Mucosa of rectum (tissue), 2 donors: ENCODE data around the gene DZIP1L.

Experiments
- H3K27ac ChIP-seq, 2 donors: one replicate each; pipeline ENCODE4 v1.7.0; 2013; ENCODE audit warnings: inconsistent platforms in 2 of 2, low read depth in 2 of 2, low read length in 2 of 2
- H3K27me3 ChIP-seq, 2 donors: one replicate each; pipeline ENCODE4 v1.7.0; 2013; ENCODE audit warnings: low read length in 2 of 2; ENCODE audit not compliant: control insufficient read depth in 2 of 2, insufficient read depth in 2 of 2
- H3K36me3 ChIP-seq, 2 donors: one replicate each; pipeline ENCODE4 v1.7.0; 2013; ENCODE audit warnings: low read length in 2 of 2; ENCODE audit not compliant: control insufficient read depth in 2 of 2, insufficient read depth in 2 of 2
- H3K4me1 ChIP-seq, 2 donors: one replicate each; pipeline ENCODE4 v1.7.0; 2013; ENCODE audit warnings: low read length in 2 of 2, mild to moderate bottlenecking in 1 of 2; ENCODE audit not compliant: control insufficient read depth in 2 of 2, insufficient read depth in 2 of 2
- H3K4me3 ChIP-seq, 2 donors: one replicate each; pipeline ENCODE4 v1.7.0; 2013; ENCODE audit warnings: low read length in 2 of 2
- H3K9ac ChIP-seq, 2 donors: one replicate each; pipeline ENCODE4 v1.7.0; 2013; ENCODE audit warnings: low read length in 2 of 2, low read depth in 1 of 2, mild to moderate bottlenecking in 1 of 2
- H3K9me3 ChIP-seq, 2 donors: one replicate each; pipeline ENCODE4 v1.7.0; 2013; ENCODE audit warnings: low read length in 2 of 2; ENCODE audit not compliant: control insufficient read depth in 2 of 2
- donor health status: healthy.
- donor health status: Normal muscosa, but diverticular disease.

The DZIP1L gene

DNA sequence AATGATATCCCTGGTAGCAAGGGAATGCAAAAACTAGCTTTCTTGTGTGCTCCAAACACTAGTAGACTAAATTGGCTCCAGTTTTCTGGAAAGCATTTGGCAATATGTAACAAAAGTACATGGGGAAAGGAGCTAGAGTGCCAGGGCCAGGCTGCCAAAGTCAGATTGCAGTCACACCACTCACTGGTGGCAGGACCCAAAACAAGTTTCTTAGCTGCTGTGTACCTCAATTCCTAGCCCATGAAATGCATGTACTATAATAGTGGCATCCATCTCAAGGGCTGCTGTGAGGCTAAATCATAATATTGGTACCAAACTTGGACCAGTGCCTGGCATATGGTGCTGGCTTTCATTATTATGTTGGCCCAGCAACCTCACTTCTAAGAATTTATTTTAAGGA, 56.1 kb downstream of the DZIP1L start:
- H3K27me3 ChIP-seq, result no peaks in the 10 kb centered on the region
- no peaks in the 10 kb centered on the region for H3K9me3 ChIP-seq
- H3K27ac ChIP-seq, result no peak overlapping the region
- no peaks in the 10 kb centered on the region for H3K36me3 ChIP-seq
- no peak overlapping the region for H3K4me3 ChIP-seq
- no peak overlapping the region for H3K9ac ChIP-seq
- no peaks in the 10 kb centered on the region for H3K4me1 ChIP-seq

DNA sequence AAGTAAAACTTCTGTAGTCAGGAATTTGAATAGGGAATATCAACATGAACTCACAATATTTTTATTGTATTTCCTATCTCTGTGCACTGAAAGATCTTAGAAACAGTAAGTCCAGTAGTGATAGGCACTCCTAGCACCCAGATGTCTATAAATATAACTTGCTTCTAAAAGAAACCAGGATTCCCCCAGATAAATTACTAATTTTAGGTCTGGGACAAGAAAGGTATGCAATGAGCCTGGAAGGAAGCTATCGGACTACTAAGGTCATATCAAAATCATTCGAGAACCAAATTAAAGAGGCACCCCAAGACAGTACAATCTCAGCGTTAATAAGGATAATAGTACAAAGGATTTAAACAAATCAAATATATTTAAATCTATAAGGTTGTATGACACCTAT, 58.0 kb downstream of the DZIP1L start:
- no peak overlapping the region for H3K9ac ChIP-seq
- H3K36me3 ChIP-seq, result no peaks in the 10 kb centered on the region
- H3K27me3 ChIP-seq, result no peaks in the 10 kb centered on the region
- H3K4me3 ChIP-seq, result no peak overlapping the region
- H3K4me1 ChIP-seq, result no peaks in the 10 kb centered on the region
- no peaks in the 10 kb centered on the region for H3K9me3 ChIP-seq
- H3K27ac ChIP-seq, result no peak overlapping the region

DNA sequence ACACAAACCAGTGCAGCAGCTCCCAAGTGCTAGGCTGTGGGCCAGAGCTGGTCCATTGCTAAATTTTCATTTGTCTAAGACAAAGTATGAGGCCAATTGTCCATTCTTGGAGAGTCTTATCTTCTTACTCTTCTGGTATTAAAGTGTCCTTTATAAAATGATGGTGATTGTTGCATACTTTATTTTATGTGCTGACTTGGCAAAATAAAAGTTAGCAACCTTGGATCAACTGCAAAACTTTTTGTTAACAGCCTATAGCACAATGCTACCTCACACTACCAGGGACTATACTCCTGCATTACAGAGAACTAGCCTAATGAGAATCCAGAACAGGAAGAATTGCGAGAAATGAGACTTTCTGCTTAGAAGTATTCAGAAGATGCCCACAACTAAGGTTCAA, 61.4 kb downstream of the DZIP1L start:
- Histone ChIP-seq H3K4me1 (no peaks in the 10 kb centered on the region), H3K9ac (no peak overlapping the region), H3K9me3 (no peaks in the 10 kb centered on the region), H3K27me3 (no peaks in the 10 kb centered on the region), H3K27ac (no peak overlapping the region), H3K4me3 (no peak overlapping the region), H3K36me3 (no peaks in the 10 kb centered on the region)

DNA sequence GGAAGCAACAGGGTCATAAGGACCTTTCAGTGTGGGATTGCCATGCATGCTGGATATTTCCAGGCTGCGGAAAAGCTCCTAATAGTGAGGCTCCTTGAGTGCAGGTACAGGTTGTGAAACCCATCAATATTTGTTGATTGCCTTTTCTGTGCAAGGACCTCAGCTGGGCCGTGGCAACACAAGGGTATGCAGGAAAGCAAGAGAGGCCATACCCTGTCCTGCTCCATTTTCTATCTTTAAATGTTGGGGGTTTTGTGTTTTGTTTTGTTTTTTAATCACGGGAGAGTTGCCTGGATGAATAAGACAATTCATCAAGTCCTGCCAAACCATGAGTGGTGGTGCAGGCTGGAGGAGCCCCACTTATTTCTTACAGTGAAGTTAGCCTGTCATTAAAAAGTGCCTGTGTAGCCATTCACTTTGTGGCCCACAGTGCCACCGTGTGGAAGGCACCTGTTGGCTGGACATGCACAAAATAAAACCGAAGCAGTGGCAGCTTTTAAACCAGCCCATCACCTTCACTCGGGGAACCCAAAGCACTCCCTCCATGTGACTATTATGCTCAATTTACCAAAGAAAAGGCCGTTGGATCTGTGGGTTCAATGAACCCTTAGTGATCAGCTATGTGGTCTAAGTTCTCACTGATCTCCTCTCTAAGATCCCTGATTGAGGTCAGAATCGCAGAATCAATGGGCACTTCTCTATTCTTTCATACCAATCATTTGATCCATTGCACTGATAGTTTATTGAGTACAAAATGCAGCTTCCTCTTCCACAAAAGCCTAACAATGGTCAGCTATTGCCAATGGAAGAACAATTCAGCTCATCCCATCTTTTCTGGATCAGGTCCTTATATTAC, 63.2 kb downstream of the DZIP1L start:
- H3K9ac ChIP-seq, result no peak overlapping the region

DNA sequence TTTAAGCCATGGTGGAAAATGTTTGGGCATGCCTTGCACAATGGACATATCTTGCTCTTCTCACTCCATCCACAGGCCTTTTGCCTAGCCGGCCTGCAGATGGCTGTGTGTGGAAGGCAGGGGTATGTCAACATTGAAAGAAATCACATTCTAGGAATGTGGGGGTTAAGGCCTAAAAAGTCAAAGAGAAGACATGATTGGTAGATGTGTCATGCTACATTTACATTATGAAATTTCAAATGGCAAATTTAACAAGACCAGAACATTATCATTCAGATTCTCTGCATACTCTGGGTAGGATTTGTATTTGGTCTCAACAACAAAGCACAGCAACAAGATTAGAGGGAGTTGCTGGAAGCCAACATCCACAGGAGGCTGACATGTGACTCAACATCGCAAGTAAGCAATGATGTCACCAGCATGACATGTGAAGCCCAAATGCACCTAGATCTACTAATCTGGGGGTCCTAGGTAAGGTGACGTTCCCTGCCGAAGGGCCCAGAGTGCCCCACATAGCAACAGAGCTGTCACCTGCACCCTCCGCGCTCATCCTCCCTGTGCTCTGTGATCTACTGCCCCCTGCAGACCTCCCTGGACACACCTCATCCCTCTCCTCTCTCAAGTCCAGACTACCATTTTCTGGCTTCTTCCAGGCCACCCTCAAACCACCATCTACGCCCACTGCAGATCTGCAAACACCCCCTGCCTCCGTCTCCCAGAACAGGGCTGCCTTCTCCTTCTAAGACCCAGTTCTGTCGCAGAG, 66.1 kb downstream of the DZIP1L start:
- H3K4me3 ChIP-seq, result no peak overlapping the region
- no peak overlapping the region for H3K27ac ChIP-seq
- no peaks in the 10 kb centered on the region for H3K9me3 ChIP-seq
- H3K4me1 ChIP-seq, result no peaks in the 10 kb centered on the region
- no peaks in the 10 kb centered on the region for H3K27me3 ChIP-seq
- H3K9ac ChIP-seq, result no peak overlapping the region
- H3K36me3 ChIP-seq, result no peaks in the 10 kb centered on the region

More for the DNA sequence above, 63.2 kb downstream of the DZIP1L start:
- no peaks in the 10 kb centered on the region for H3K27me3 ChIP-seq
- H3K4me1 ChIP-seq, result no peaks in the 10 kb centered on the region
- no peaks in the 10 kb centered on the region for H3K36me3 ChIP-seq
- no peak overlapping the region for H3K27ac ChIP-seq
- H3K4me3 ChIP-seq, result no peak overlapping the region
- H3K9me3 ChIP-seq, result no peaks in the 10 kb centered on the region

DNA sequence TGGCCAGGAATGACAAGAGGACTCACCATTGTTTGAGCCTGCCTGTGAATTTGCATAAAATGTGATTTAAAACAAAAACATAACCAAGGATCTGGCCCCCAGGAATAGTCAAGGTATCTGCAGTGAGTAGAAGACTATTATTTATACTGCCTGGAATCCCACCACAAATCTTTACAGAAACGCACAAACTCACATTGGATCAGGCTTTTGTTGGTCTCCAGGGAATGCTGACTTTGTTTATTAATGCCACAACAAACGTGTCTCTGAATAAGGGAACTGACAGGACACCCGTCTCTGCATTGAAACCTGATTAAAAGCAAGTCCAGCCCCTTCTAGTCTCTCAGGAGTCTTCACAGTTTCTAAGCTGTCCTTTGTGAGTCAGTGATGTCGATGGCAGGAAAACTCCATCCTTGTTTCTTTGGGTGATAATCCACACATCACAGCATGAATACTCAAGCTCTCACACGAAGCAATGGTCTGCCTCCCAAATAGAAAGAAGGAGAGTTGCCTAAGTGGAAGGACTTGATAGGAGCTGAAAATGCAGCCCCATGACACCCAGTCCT, 67.7 kb downstream of the DZIP1L start:
- H3K9me3 ChIP-seq, result no peaks in the 10 kb centered on the region
- no peak overlapping the region for H3K4me3 ChIP-seq
- no peak overlapping the region for H3K9ac ChIP-seq
- no peak overlapping the region for H3K27ac ChIP-seq
- no peaks in the 10 kb centered on the region for H3K36me3 ChIP-seq
- no peaks in the 10 kb centered on the region for H3K27me3 ChIP-seq
- H3K4me1 ChIP-seq, result no peaks in the 10 kb centered on the region

DNA sequence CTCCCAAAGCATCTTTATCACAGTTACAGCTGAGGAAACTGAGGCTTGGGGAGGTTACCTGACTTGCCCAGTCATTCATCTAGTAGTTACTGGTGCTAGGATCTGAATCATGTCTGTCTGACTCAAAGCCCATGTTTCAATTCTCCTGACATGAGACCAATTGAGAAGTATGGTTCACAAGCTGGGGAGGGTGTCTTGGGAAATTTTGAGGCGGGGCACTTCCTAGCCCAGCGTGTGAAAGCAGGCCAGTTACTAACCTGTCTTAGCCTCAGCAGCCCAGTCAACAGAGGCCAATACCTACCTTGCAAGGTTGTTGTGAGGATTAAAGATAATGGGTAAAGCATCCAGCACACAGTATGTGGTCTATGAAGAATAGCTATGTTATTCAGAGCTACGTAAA, 68.5 kb downstream of the DZIP1L start:
- no peak overlapping the region for H3K9ac ChIP-seq
- no peaks in the 10 kb centered on the region for H3K9me3 ChIP-seq
- no peaks in the 10 kb centered on the region for H3K27me3 ChIP-seq
- no peak overlapping the region for H3K27ac ChIP-seq
- H3K4me1 ChIP-seq, result no peaks in the 10 kb centered on the region
- no peak overlapping the region for H3K4me3 ChIP-seq
- H3K36me3 ChIP-seq, result no peaks in the 10 kb centered on the region

DNA sequence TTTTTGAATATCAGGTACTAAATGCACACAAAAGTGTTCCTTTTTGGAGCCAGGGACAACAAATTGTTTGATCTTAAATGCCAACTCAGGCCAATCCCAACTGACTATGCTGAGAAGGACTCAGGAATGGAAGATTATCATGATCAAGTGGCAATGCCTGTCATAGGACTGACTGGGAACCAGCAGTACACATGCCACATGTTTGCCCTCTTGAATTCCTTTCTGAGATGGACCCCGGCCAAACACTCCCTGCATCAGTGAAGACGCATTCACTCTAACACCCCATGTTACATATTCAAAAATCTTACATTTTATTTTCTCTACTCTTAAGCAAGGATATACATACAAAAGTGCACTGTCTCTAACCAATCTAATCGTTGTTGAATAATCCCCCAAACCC, 69.3 kb downstream of the DZIP1L start:
- H3K9me3 ChIP-seq, result no peaks in the 10 kb centered on the region
- no peak overlapping the region for H3K9ac ChIP-seq
- no peaks in the 10 kb centered on the region for H3K36me3 ChIP-seq
- no peak overlapping the region for H3K27ac ChIP-seq
- H3K4me1 ChIP-seq, result no peaks in the 10 kb centered on the region
- no peaks in the 10 kb centered on the region for H3K27me3 ChIP-seq
- no peak overlapping the region for H3K4me3 ChIP-seq

DNA sequence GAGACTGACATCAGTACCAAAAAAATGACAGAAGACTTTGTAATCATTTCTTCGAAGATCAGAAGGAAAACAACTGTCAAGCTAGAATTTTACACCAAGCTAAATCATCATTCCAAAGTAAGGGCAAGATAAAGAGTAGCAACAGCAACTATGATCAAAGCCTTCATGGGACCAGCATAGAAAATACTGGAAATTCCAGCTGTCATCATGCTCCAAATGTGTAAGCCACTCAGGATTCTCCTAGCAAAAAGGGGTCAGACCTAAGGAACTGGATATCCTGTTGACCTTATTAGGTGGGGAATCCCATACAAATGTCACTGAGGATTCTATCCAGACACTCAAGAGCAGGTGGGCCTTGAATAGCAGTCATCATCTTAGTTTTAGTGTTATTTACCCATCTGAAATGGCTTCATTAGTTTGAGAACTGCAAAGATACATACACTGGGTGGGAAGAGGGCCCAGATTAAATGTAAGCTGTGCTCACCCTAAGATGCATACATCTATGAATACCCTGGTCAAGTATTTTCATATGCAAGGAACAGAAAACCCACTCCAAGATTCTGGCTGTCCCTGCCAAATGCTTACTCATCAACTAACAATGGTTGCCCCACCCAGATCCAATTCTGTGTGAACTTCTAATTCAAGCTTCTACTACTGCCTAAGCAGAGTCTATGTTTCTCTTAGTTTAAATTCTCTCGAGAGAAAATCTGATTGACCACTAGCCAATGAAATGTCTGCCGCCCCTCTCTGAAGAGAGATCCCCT, 72.0 kb downstream of the DZIP1L start:
- no peaks in the 10 kb centered on the region for H3K36me3 ChIP-seq
- H3K9ac ChIP-seq, result no peak overlapping the region
- no peaks in the 10 kb centered on the region for H3K27me3 ChIP-seq
- H3K27ac ChIP-seq, result no peak overlapping the region
- no peak overlapping the region for H3K4me3 ChIP-seq
- no peaks in the 10 kb centered on the region for H3K9me3 ChIP-seq
- H3K4me1 ChIP-seq, result no peaks in the 10 kb centered on the region

DNA sequence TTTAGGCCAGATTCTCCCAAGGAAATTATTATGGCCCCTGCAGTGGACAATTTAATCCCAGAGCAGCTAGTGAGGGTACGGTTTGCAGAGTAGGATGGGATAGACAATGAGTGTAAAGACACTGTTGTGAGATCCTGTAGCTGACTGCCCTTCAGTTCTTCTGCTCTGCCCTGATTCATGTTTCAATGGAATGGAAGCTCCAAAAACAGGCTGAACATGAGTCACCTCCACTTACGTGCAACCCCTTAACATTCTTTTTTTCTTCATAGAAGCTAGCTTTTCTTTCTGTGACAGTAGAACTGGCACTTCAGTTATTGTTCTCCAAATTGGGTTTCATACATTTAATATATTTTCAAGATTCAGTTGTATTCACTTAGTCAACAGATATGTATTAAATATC, 73.4 kb downstream of the DZIP1L start:
- Histone ChIP-seq H3K4me1 (no peaks in the 10 kb centered on the region), H3K9me3 (no peaks in the 10 kb centered on the region), H3K27me3 (no peaks in the 10 kb centered on the region), H3K4me3 (no peak overlapping the region), H3K36me3 (no peaks in the 10 kb centered on the region), H3K27ac (no peak overlapping the region), H3K9ac (no peak overlapping the region)
